Measurements from ENCODE around the gene VAV2.

DNA sequence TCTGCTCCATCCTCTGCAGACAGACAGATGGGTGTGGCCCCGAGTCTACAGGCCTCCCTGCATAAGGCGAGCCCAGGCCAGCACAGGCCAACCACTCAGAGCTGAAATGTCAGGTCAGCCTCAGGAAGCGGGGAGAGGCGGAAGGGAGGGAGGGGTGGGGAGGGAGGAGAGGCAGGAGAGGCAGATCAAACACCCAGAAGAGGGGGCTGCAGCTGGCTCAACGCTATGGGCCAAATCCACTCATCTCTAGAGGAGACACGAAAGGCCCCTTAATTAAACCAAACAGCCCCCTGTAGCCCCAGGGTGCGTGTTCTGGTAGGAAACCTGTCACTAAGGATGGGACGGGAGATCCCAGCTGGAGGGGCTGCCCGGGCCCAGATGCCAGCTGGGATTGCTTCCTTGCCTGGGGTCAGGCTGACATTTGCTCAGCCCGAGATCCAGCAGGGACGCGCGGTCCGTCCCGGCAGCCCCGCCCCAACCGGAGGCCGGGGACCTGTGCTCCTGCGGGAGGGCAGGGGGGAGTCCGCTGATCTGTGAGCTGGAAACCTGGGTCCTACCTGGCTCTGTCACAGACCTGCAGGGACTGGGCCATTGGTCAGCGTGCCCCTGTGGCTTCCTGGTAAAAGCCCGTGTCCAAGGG lies 156.7 kb downstream of the VAV2 start:
- TF ChIP-seq CTCF (IDR thresholded peaks at IDR 0.05) (no peak), POLR2A (IDR thresholded peaks at IDR 0.05) (no peak)

All from heart left ventricle (tissue), 13 donors.